Ovary (tissue), 9 donors: Measurements from ENCODE around the gene CCDC57. TPM values are rescaled to one million over a fixed set of nuclear protein-coding genes. Genes with fewer than 3 reads are reported as not detected.
"Not testable (repeated sequence)": the region's sequence is repeated elsewhere in the genome, so short reads cannot be mapped to it uniquely, and the experiment has no call there.

ENCODE experiments used
- DNase-seq, 5 donors: peaks; one replicate each; pipeline ENCODE4 v3.0.0-alpha.2; 2019 to 2020
- H3K27ac ChIP-seq, 2 donors: fragments of 200-600 bp; one replicate each; pipeline versions ENCODE4 v1.5.1 to v1.8.0; 2019 to 2022
- H3K27me3 ChIP-seq: fragments of 200-600 bp; one replicate; pipeline ENCODE4 v1.8.0; 2022
- H3K36me3 ChIP-seq: fragments of 200-600 bp; sonication (generic); one replicate; pipeline ENCODE4 v1.5.1; 2019
- H3K4me1 ChIP-seq: one replicate; pipeline ENCODE4 v1.8.1; 2013; ENCODE audit warnings: mild to moderate bottlenecking, moderate library complexity; ENCODE audit not compliant: insufficient read depth
- H3K4me3 ChIP-seq: fragments of 200-600 bp; sonication (generic); one replicate; pipeline ENCODE4 v1.5.1; 2017
- H3K9me3 ChIP-seq, 2 donors: fragments of 200-600 bp in 1 of 2; sonication (generic) in 1 of 2; one replicate each; pipeline versions ENCODE4 v1.5.1 to v1.8.1; 2013 to 2019; ENCODE audit warnings: mild to moderate bottlenecking in 1 of 2, moderate library complexity in 1 of 2
- EP300 ChIP-seq: sonication (generic); formaldehyde crosslinking; IDR thresholded peaks from one replicate; pipeline ENCODE4 v1.6.1; 2017; ENCODE audit warnings: antibody characterized with exemption
- POLR2A ChIP-seq: fragments of 450-650 bp; IDR thresholded peaks from one replicate; pipeline ENCODE4 v1.6.1; 2017; ENCODE audit warnings: antibody characterized with exemption, mild to moderate bottlenecking, moderate library complexity
- WGBS, 3 donors: extraction: QIAGEN DNeasy Blood & Tissue Kit in 1 of 3; methylation state at CpG; one replicate each; pipeline versions ENCODE4 v1.1.5 to v1.1.7; 2013 to 2017; 5-methylcytosine and 5-hydroxymethylcytosine counted together
- intact Hi-C, 4 donors: fragments of 100-400 bp; cut with DNase I; formaldehyde crosslinking; loops; one replicate each; pipeline versions ENCODE4 v1.11.0 to v1.15.1; 2022 to 2023
- polyA plus RNA-seq, 2 donors: library from polyadenylated mRNA; stranded (reverse); fragments of 200-250 nt in 1 of 2; fragments of 350-450 nt in 1 of 2; fragmentation: Illumina TruSeq in 1 of 2; extraction: RNeasy Lipid Tissue Mini Kit (QIAGEN cat#74804) in 1 of 2; gene quantifications; one replicate each; pipeline ENCODE4 v1.2.3, GENCODE V29; 2013 to 2014
- total RNA-seq, 7 donors: library from RNA; depleted of rRNA in 2 of 7; stranded (reverse); fragments of >200 nt in 2 of 7; fragmentation: NEBNext Ultra II Directional in 3 of 7; extraction: Animal tissue kit (Norgen Biotek cat#: 25700) in 3 of 7; gene quantifications; one replicate each; pipeline versions ENCODE4 v1.1.0 to v1.2.4, GENCODE V29; 2016 to 2023
- TF ChIP-seq, protein P1 (sequence below), 3 donors: fragments of 450-650 bp in 2 of 3; fragments of 200-600 bp in 1 of 3; IDR thresholded peaks; one replicate each; pipeline versions ENCODE4 v1.5.1 to v1.8.0; 2016 to 2022; ENCODE audit warnings: antibody characterized with exemption in 3 of 3, mild to moderate bottlenecking in 1 of 3
- donor health status: DM: no; HTN: no; CAD: no; lungs with moderate emphysema.
- donor health status: DM: no; HTN: no; CAD: no.
- donor health status: Bipolar disorder and iron deficiency.
- donor health status: DM: yes; HTN: yes; CAD: no.
- donor health status: DM: no; HTN: no; CAD: no.
- donor health status: DM: yes; HTN: yes; CAD: no.

CCDC57 gene
- total and polyA plus RNA-seq, 9 donors, result 7.7 to 65.0 (median 40.3) TPM

DNA sequence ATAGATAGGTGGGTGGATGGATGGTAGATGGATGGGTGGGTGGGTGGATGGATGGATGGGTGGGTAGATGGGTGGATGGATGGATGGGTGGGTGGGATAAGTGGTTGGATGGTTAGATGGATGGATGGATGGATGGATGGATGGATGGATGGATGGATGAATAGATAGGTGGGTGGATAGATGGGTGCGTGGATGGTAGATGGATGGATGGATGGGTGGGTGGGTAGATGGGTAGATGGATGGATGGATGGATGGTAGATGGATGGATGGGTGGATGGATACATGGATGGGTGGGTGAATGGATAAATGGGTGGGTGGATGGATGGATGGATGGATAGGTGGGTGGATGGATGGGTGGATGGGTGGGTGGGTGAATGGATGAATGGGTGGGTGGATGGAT lies 64.6 kb downstream of the CCDC57 start:
- Histone ChIP-seq H3K9me3 (no peaks in the 10 kb centered on the region), H3K4me3 (no peak overlapping the region), H3K27ac (no peak overlapping the region), H3K27me3 (no peaks in the 10 kb centered on the region), H3K36me3 (no peaks in the 10 kb centered on the region), H3K4me1 (peaks cover 1% of the 10 kb centered on the region)
- intact Hi-C loops, result no loop called here
- no peak for TF ChIP-seq EP300
- TF ChIP-seq POLR2A, result no peak
- TF ChIP-seq, protein P1, sequence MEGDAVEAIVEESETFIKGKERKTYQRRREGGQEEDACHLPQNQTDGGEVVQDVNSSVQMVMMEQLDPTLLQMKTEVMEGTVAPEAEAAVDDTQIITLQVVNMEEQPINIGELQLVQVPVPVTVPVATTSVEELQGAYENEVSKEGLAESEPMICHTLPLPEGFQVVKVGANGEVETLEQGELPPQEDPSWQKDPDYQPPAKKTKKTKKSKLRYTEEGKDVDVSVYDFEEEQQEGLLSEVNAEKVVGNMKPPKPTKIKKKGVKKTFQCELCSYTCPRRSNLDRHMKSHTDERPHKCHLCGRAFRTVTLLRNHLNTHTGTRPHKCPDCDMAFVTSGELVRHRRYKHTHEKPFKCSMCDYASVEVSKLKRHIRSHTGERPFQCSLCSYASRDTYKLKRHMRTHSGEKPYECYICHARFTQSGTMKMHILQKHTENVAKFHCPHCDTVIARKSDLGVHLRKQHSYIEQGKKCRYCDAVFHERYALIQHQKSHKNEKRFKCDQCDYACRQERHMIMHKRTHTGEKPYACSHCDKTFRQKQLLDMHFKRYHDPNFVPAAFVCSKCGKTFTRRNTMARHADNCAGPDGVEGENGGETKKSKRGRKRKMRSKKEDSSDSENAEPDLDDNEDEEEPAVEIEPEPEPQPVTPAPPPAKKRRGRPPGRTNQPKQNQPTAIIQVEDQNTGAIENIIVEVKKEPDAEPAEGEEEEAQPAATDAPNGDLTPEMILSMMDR (IDR thresholded peaks at IDR 0.05), result no peak
- DNase-seq, result no peak
- 96 to 100% (median 97%) methylated on average over 1 of the region's 1 CpG for WGBS, 3 donors

DNA sequence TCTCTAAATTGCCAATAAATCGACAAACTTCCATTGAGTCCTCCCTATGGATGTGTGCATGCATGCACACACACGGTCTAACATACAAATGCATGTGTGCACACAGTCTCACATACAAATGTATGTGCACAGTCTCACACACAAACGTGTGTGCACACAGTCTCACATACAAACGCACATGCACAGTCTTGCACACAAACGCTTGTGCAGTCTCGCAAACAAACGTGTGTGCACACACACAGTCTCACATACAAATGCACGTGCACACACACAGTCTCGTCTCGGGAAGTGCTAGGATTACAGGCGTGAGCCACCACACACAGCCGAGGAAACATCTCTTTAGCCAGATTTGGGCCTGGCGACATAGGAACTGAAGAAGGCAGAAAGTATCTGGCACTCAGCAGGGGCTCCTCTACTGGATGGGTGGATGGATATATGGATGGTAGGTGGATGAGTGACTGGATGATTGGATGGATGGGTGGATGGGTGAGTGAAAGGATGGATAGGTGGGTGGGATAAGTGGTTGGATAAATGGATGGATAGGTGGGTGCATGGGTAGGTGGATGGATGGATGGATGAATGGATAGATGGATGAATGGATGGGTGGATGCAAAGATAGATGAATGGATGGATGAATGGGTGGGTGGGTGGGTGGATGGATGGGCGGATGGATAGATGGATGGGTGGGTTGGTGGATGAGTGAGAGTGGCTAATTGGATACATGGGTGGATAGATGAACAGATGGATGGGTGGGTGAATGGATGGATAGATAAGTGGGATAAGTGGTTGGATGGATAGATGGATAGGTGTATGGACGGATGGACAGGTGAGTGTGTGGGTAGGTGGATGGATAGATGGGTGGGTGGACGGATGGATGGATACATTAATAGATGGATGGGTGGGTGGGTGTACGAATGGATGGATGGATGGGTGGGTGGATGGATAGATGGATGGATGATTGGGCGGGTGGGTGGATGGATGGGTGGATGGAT lies 65.7 kb downstream of the CCDC57 start:
- DNase-seq, result no peak
- no peaks in the 10 kb centered on the region for H3K9me3 ChIP-seq
- WGBS, 3 donors, result 89 to 90% (median 89%) methylated on average over 18 of the region's 18 CpGs
- intact Hi-C loops, result no loop called here
- H3K36me3 ChIP-seq, result no peaks in the 10 kb centered on the region
- no peak for TF ChIP-seq POLR2A
- TF ChIP-seq, protein P1 (IDR thresholded peaks at IDR 0.05), result no peak
- no peak for TF ChIP-seq EP300
- no peak overlapping the region for H3K27ac ChIP-seq
- peaks cover 1% of the 10 kb centered on the region for H3K4me1 ChIP-seq
- no peaks in the 10 kb centered on the region for H3K27me3 ChIP-seq
- no peak overlapping the region for H3K4me3 ChIP-seq

DNA sequence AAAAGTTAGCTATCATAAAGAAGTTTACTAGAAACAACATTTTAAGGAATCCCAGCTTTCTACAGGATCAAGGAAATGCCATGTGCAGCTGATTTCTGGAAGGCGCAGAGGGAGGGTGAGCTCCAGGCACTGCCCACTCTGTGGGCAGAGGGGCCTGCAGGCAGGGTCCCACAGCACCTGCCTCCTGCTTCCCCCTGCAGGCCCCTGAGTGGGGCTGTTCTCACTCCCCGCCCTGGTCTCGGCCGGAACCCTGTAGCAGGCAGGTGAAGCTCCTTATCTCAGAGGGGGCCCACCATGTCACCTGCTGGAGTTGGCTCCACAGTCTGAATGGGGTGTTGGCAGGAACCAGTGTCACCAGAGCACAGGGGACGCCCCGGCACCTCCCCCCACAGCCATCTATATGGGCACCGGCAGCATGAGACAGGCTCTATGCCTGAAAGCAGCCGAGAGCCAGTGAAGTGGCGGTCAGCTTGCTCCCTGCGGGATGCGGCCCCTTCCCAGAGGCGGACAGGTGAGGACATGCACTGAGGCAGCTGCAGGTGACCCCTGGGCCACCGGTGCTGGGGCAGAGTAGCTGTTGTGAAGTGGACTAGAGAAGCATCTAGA lies 67.0 kb downstream of the CCDC57 start:
- Histone ChIP-seq H3K9me3 (no peaks in the 10 kb centered on the region), H3K4me1 (peaks cover 1% of the 10 kb centered on the region), H3K4me3 (no peak overlapping the region), H3K27me3 (no peaks in the 10 kb centered on the region), H3K36me3 (no peaks in the 10 kb centered on the region), H3K27ac (no peak overlapping the region)
- DNase-seq, result no peak
- TF ChIP-seq, protein P1 (IDR thresholded peaks at IDR 0.05), result no peak
- TF ChIP-seq POLR2A (no peak), EP300 (no peak)
- intact Hi-C loops, result no loop called here
- 94 to 95% (median 95%) methylated on average over 13 of the region's 13 CpGs for WGBS, 3 donors

GRCh38 chr17:82143333-82143732 lies 69.3 kb downstream of the CCDC57 start:
- Histone ChIP-seq H3K27me3 (no peaks in the 10 kb centered on the region), H3K4me3 (no peak overlapping the region), H3K27ac (no peak overlapping the region), H3K9me3 (no peaks in the 10 kb centered on the region), H3K4me1 (peaks cover 1% of the 10 kb centered on the region), H3K36me3 (no peaks in the 10 kb centered on the region)
- no peak for TF ChIP-seq POLR2A
- no peak for TF ChIP-seq EP300
- TF ChIP-seq, protein P1 (IDR thresholded peaks at IDR 0.05), result no peak
- 22 to 45% (median 25%) methylated on average over 8 of the region's 8 CpGs for WGBS, 3 donors
- intact Hi-C loops, result no loop called here
- no peak for DNase-seq

GRCh38 chr17:82139961-82140360 lies 72.7 kb downstream of the CCDC57 start:
- DNase-seq, H3K9me3 ChIP-seq, H3K27me3 ChIP-seq, H3K4me1 ChIP-seq, H3K4me3 ChIP-seq, intact Hi-C loops, H3K27ac ChIP-seq, H3K36me3 ChIP-seq: not testable (repeated sequence)
- WGBS, 3 donors, result 90 to 92% (median 91%) methylated on average over 10 of the region's 10 CpGs
